ENCODE data around the gene TMC6. TPM values are rescaled to one million over a fixed set of nuclear protein-coding genes. Genes with fewer than 3 reads are reported as not detected.
"Not testable (repeated sequence)": the region's sequence is repeated elsewhere in the genome, so short reads cannot be mapped to it uniquely, and the experiment has no call there.

Gene TMC6
- total RNA-seq, 1 donor from 2014 or later: 19.6 TPM

DNA sequence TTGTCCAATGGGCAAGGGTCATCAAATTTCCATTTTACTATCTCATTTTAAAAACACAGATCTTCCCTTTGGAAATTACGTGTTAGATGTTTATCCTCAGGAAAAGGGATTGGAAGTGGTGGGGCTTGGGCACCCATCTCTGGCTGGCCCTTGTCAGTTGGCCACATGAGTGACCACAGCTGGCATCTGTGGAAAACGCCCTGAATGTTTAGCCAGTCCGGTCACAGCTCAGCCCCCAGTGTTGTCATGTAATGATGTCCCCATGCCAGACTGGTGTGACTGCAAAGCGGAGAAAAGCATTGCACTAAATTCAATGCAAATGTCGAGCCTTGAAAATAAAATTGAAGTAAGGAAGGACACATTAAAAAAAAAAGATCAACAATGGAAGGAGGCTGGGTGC lies 53.0 kb downstream of the TMC6 start:
- Mint-ChIP-seq H3K4me1 (ENCODE audit: low read depth) (no peaks in the 10 kb centered on the region), H3K4me3 (ENCODE audit: unreplicated experiment) (no peak overlapping the region), H3K9me3 (ENCODE audit: low read depth) (no peaks in the 10 kb centered on the region), H3K27me3 (ENCODE audit: low read depth) (no peaks in the 10 kb centered on the region), H3K27ac (ENCODE audit: unreplicated experiment) (no peak overlapping the region), H3K36me3 (ENCODE audit: low read depth) (peaks cover 56% of the 10 kb centered on the region)
- TF ChIP-seq, protein P1, sequence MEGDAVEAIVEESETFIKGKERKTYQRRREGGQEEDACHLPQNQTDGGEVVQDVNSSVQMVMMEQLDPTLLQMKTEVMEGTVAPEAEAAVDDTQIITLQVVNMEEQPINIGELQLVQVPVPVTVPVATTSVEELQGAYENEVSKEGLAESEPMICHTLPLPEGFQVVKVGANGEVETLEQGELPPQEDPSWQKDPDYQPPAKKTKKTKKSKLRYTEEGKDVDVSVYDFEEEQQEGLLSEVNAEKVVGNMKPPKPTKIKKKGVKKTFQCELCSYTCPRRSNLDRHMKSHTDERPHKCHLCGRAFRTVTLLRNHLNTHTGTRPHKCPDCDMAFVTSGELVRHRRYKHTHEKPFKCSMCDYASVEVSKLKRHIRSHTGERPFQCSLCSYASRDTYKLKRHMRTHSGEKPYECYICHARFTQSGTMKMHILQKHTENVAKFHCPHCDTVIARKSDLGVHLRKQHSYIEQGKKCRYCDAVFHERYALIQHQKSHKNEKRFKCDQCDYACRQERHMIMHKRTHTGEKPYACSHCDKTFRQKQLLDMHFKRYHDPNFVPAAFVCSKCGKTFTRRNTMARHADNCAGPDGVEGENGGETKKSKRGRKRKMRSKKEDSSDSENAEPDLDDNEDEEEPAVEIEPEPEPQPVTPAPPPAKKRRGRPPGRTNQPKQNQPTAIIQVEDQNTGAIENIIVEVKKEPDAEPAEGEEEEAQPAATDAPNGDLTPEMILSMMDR (IDR thresholded peaks at IDR 0.05): no peak
- no peak for DNase-seq (ENCODE audit: low spot score)

DNA sequence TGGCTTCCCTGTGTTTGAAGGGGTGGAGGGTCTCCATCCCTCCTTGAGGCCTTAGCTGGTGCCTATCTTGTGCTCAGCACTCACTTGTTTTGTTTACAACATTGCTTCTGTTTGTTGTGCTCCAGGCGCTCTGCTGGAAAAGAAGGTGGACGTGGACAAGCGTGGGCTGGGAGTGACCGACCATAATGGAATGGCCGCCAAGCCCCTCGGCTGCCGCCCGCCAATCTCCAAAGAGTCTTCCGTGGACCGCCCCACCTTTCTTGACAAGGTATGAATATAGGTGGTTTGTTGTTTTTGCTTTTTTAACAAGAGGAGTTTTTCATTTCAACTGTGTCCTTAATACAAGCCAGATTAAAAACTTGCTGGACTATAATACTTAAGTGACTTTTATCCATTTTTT lies 53.5 kb downstream of the TMC6 start:
- DNase-seq (ENCODE audit: low spot score): no peak
- Mint-ChIP-seq H3K9me3 (ENCODE audit: low read depth) (no peaks in the 10 kb centered on the region), H3K4me1 (ENCODE audit: low read depth) (no peaks in the 10 kb centered on the region), H3K36me3 (ENCODE audit: low read depth) (peaks cover 57% of the 10 kb centered on the region), H3K27me3 (ENCODE audit: low read depth) (no peaks in the 10 kb centered on the region), H3K4me3 (ENCODE audit: unreplicated experiment) (no peak overlapping the region), H3K27ac (ENCODE audit: unreplicated experiment) (no peak overlapping the region)
- TF ChIP-seq, protein P1 (IDR thresholded peaks at IDR 0.05): no peak

DNA sequence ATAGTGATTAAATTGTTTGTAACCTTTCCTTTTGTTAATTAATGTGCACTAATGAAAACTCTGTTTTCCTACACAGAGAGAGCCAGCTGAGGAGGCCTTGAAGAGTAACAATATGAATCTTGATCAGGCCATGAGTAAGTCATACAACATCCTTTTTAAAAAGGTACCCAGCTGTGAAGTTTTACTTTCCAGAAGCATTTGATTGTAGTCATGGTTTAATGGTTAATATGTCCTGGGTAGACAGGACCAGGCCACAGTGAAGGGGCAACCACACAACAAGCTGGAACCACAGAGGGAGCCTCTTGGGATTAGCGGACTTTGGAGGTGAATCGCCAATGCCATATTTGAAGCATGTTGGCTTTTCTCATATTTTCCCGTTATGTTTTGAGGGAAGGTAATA lies 55.6 kb downstream of the TMC6 start:
- no peak overlapping the region for H3K27ac Mint-ChIP-seq (ENCODE audit: unreplicated experiment)
- TF ChIP-seq, protein P1 (IDR thresholded peaks at IDR 0.05): no peak
- H3K27me3 Mint-ChIP-seq (ENCODE audit: low read depth): no peaks in the 10 kb centered on the region
- H3K36me3 Mint-ChIP-seq (ENCODE audit: low read depth): peaks cover 48% of the 10 kb centered on the region
- no peak for DNase-seq (ENCODE audit: low spot score)
- no peak overlapping the region for H3K4me3 Mint-ChIP-seq (ENCODE audit: unreplicated experiment)
- H3K4me1 Mint-ChIP-seq (ENCODE audit: low read depth): no peaks in the 10 kb centered on the region
- no peaks in the 10 kb centered on the region for H3K9me3 Mint-ChIP-seq (ENCODE audit: low read depth)

DNA sequence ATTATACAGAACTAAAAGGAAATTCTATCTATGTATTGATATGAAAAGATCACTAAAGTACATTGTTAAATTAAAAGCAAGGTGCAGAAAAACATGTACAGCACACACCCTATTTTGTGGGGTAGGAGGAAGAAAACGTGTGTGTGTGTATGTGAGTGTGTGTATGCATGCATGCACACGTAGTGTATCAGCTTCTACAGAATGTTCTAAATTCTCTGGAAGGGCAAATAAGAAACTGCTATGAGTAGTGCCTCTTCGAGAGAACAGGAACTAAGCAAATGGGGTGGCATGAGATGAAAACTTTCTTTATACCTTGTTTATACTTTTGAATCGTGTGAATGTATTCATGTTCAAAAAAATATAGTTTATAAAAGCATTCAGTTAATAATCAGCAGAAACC lies 58.9 kb downstream of the TMC6 start:
- no peak overlapping the region for H3K4me3 Mint-ChIP-seq (ENCODE audit: unreplicated experiment)
- no peak for DNase-seq (ENCODE audit: low spot score)
- H3K36me3 Mint-ChIP-seq (ENCODE audit: low read depth): peaks cover 37% of the 10 kb centered on the region
- no peaks in the 10 kb centered on the region for H3K4me1 Mint-ChIP-seq (ENCODE audit: low read depth)
- TF ChIP-seq, protein P1 (IDR thresholded peaks at IDR 0.05): no peak
- H3K9me3 Mint-ChIP-seq (ENCODE audit: low read depth): no peaks in the 10 kb centered on the region
- no peaks in the 10 kb centered on the region for H3K27me3 Mint-ChIP-seq (ENCODE audit: low read depth)
- no peak overlapping the region for H3K27ac Mint-ChIP-seq (ENCODE audit: unreplicated experiment)

DNA sequence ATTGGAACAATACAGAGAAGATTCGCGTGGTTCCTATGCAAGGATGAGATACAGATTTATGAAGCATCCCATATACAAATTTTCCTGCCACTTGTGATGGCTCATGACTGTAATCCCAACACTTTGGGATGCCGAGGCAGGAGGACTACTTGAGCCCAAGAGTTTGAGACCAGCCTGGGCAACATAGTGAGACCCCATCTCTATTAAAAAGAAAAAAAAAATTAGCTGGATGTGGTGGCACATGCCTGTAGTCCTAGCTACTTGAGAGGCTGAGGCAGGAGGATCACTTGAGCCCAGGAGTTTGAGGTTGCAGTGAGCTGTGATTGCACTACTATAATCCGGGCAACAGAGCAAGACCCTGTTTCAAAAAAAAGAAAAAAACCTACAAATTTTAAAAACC lies 61.6 kb downstream of the TMC6 start:
- H3K9me3 Mint-ChIP-seq (ENCODE audit: low read depth); H3K27ac Mint-ChIP-seq (ENCODE audit: unreplicated experiment); H3K4me1 Mint-ChIP-seq (ENCODE audit: low read depth): not testable (repeated sequence)

DNA sequence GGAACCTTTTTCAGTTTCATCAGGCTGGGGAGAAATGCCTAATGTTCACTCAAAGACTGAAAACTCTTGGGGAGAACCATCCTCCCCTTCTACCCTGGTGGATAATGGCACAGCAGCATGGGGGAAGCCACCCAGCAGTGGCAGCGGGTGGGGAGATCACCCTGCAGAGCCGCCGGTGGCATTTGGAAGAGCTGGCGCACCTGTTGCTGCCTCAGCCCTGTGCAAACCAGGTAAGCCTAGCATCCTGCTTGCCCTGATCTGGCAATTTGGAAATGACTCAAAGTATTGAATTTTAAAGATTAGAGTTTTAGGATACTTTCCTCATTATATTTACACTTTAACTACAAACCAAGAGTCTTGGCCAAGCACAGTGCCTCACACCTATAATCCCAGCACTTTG lies 63.8 kb downstream of the TMC6 start:
- no peak for DNase-seq (ENCODE audit: low spot score)
- Mint-ChIP-seq H3K27ac (ENCODE audit: unreplicated experiment) (no peak overlapping the region), H3K9me3 (ENCODE audit: low read depth) (no peaks in the 10 kb centered on the region), H3K36me3 (ENCODE audit: low read depth) (peaks cover 10% of the 10 kb centered on the region), H3K27me3 (ENCODE audit: low read depth) (no peaks in the 10 kb centered on the region), H3K4me3 (ENCODE audit: unreplicated experiment) (no peak overlapping the region), H3K4me1 (ENCODE audit: low read depth) (no peaks in the 10 kb centered on the region)
- TF ChIP-seq, protein P1 (IDR thresholded peaks at IDR 0.05): no peak

More for the DNA sequence above, 61.6 kb downstream of the TMC6 start:
- H3K36me3 Mint-ChIP-seq (ENCODE audit: low read depth): peaks cover 17% of the 10 kb centered on the region
- not testable (repeated sequence) for H3K27me3 Mint-ChIP-seq (ENCODE audit: low read depth); DNase-seq (ENCODE audit: low spot score); H3K4me3 Mint-ChIP-seq (ENCODE audit: unreplicated experiment)
